Cardiac fibroblast (primary cell): ENCODE results near the gene CRYBG1.
A peak's percentile ranks its signal among the peaks of the same experiment; 100 is the strongest.

Source experiments
- DNase-seq, 2 donors: peaks; one replicate each; pipeline versions ENCODE4 v3.0.0 to v3.0.0-alpha.2; 2010; ENCODE audit warnings: low read depth in 2 of 2
- H3K4me3 ChIP-seq, 2 donors: replicated peaks in 1 of 2; 1 replicate in 1 of 2; 2 replicates in 1 of 2; pipeline ENCODE4 v1.5.1; 2011; ENCODE audit warnings: low read depth in 2 of 2, low read length in 2 of 2, mild to moderate bottlenecking in 2 of 2, moderate library complexity in 1 of 2
- TF ChIP-seq, protein P1 (sequence below): IDR thresholded peaks from one replicate; pipeline ENCODE4 v1.5.1; 2011; ENCODE audit warnings: low read depth, mild to moderate bottlenecking, low read length, inconsistent platforms

CRYBG1 gene, protein sequence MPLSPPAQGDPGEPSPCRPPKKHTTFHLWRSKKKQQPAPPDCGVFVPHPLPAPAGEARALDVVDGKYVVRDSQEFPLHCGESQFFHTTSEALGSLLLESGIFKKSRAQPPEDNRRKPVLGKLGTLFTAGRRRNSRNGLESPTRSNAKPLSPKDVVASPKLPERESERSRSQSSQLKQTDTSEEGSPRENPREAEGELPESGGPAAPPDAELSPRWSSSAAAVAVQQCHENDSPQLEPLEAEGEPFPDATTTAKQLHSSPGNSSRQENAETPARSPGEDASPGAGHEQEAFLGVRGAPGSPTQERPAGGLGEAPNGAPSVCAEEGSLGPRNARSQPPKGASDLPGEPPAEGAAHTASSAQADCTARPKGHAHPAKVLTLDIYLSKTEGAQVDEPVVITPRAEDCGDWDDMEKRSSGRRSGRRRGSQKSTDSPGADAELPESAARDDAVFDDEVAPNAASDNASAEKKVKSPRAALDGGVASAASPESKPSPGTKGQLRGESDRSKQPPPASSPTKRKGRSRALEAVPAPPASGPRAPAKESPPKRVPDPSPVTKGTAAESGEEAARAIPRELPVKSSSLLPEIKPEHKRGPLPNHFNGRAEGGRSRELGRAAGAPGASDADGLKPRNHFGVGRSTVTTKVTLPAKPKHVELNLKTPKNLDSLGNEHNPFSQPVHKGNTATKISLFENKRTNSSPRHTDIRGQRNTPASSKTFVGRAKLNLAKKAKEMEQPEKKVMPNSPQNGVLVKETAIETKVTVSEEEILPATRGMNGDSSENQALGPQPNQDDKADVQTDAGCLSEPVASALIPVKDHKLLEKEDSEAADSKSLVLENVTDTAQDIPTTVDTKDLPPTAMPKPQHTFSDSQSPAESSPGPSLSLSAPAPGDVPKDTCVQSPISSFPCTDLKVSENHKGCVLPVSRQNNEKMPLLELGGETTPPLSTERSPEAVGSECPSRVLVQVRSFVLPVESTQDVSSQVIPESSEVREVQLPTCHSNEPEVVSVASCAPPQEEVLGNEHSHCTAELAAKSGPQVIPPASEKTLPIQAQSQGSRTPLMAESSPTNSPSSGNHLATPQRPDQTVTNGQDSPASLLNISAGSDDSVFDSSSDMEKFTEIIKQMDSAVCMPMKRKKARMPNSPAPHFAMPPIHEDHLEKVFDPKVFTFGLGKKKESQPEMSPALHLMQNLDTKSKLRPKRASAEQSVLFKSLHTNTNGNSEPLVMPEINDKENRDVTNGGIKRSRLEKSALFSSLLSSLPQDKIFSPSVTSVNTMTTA (N-terminal part only)

DNA sequence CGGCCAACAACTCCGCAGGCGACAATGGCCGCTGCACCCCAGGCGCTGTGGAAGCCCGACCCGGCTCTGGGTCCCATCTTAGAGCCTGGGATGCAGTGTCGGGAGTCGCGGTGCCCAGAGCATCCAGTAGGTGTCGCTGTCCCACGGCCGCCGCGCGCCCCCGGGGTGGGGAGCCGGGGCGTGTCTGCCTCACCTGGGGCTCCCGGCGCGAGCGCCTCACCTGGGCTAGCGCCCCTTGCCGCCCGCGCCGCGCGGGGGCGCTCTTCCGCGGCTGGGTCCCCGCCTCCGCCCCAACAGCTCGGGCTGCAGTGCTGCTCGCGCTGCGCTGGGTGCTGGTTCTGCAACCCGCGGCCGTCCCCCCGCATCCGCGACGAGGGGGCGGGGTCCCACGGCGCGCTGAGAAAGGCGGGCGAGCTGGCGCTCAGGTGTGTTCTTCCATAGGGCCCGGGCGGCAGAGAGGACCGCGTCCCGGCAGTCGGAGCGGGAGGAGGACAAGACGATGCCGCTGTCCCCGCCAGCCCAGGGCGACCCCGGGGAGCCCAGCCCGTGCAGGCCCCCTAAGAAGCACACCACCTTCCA lies at the start of gene CRYBG1:
Gene CRYBG1, plus strand, starts transcription at position 308 of the 579 bp plus-strand sequence. Its CDS starts 192 bp downstream, at position 500.
- TF ChIP-seq, protein P1, sequence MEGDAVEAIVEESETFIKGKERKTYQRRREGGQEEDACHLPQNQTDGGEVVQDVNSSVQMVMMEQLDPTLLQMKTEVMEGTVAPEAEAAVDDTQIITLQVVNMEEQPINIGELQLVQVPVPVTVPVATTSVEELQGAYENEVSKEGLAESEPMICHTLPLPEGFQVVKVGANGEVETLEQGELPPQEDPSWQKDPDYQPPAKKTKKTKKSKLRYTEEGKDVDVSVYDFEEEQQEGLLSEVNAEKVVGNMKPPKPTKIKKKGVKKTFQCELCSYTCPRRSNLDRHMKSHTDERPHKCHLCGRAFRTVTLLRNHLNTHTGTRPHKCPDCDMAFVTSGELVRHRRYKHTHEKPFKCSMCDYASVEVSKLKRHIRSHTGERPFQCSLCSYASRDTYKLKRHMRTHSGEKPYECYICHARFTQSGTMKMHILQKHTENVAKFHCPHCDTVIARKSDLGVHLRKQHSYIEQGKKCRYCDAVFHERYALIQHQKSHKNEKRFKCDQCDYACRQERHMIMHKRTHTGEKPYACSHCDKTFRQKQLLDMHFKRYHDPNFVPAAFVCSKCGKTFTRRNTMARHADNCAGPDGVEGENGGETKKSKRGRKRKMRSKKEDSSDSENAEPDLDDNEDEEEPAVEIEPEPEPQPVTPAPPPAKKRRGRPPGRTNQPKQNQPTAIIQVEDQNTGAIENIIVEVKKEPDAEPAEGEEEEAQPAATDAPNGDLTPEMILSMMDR = peak; percentile 72
- peak within 1 kb of the TSS; percentile 32 to 48 for H3K4me3 ChIP-seq
- peak in 1 of 2 donors; percentile 22 for DNase-seq

DNA sequence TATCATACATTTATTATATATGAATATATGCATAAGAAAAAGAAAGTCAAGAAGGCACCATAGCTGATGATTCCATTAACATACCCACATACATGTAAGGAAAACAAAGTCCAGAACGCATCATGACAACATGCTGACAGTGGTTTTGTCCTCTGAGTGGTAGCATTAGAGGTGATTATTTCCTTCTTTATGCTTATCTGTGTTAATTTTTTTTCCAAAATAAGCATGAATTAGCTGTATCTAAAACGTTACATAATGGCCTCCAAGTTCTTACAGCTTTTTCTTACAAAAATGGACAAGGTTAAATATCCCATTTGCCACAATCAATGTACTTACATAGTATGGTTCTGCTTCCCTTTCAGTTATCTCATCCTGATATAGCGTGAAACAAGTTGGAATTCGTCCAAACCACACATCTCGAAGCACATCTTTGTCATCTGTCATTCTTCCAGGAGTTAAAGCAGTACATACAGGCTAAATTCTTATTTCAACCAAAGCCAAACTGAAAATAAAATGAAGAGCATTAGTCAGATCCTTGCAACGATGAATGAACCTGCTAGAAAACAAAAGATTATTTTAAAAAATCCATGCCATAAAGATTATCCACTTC lies 44.6 kb upstream of the CRYBG1 start:
- H3K4me3 ChIP-seq = no peak overlapping the region
- TF ChIP-seq, protein P1 = no peak
- no peak for DNase-seq

DNA sequence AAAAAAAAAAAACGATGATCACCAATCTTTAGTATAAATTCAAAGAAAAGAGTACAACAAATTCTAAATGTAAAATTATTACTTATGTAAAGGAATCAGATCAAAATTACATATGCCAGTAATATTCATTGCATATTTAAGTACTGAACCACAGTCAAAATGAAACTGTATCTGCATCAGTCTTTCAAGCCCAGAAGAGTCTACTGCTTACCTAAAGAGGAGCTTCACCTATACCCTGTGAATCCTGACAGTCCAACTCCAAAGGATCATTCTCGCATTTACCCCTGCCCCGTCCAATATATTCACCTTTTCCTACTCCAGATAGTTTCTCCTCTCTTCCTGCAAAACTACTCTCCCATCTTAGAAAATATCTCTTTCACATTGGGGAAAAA lies 44.1 kb upstream of the CRYBG1 start:
- no peak for DNase-seq
- TF ChIP-seq, protein P1 = no peak
- no peak overlapping the region for H3K4me3 ChIP-seq

DNA sequence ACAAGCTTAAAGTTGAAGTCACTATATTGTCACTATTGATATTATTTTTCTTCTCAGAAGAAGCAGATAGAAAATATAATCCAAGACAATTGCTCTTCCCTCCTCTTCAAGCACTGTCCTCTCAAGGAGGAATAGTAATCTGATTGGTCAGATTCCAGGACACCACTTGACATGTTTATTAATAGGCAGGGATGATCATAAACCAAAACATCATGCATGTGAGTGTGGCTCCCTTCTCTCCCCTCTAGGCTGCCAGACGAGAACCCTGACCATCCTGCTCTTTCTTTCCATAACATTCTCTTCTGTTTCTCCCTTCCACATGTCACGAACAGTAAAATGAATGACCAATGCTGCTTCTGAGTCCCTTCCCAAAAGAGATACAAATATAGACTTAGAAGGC lies 42.5 kb upstream of the CRYBG1 start:
- no peak overlapping the region for H3K4me3 ChIP-seq
- DNase-seq = no peak
- TF ChIP-seq, protein P1 = no peak

DNA sequence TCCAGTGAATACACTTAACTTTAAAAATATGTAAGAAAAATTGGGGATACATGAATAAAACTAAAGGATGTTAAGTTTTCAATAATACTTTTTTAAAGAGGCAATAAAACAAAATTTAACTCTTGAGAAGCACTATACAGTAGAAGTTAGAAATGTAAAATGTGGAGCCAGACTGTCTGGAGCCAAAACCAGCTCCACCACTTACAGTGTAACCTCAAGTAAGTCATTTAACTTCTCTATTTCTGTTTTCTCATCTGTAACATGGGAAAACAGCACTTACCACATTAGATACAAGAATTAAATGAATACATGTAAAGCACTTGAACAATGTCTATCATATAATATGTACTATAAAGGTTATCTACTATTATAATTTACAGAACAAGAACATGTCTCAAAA lies 41.7 kb upstream of the CRYBG1 start:
- TF ChIP-seq, protein P1 = no peak
- no peak overlapping the region for H3K4me3 ChIP-seq
- DNase-seq = no peak

DNA sequence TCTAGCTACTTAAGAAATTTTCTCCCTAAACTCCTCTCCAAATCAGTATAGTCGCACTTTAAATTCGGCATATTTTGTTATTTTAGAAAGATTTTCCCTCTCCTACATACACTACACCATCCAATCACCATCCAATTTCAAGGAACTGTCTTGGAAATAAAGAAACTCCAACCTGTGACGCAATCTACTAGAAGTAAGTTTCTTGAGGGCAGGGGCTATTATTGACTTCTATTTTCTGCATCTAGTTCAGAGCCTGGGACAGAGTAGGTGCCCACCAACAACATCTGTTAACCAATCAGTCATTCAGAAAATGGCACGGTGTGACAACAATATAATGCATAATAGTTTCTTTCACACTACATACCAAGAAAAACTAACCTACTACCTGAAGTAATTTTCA lies 38.6 kb upstream of the CRYBG1 start:
- H3K4me3 ChIP-seq = no peak overlapping the region
- DNase-seq = no peak
- TF ChIP-seq, protein P1 = no peak
